ENCODE results near the gene VPS11. TPM values are rescaled to one million over a fixed set of nuclear protein-coding genes. Genes with fewer than 3 reads are reported as not detected.

Gene VPS11
- total RNA-seq, 2 donors from 2014 or later: 17.6 to 50.1 TPM

DNA sequence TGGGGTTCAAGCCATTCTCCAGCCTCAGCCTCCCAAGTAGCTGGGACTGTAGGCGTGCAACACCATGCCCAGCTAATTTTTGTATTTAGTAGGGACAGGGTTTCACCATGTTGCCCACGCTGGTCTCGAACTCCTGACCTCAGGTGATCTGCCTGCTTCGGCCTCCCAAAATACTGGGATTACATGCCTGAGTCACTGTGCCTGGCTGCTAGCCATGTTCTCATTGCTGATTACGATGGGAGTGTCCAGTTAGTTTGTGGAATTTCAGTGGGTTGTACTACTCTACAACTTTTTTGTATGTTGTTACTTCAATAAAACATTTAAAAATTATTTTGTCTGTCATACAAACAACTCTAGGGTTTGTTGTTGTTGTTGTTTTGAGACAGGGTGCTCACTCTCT lies 4.8 kb upstream of the VPS11 start:
- Histone ChIP-seq H3K4me3 (no peak overlapping the region), H3K36me3 (replicated peaks in 1 of 2; ENCODE audit: insufficient read depth in 1 of 2, low read depth in 2 of 2) (no peaks in the 10 kb centered on the region), H3K27me3 (no peaks in the 10 kb centered on the region), H3K4me1 (peaks cover 57% of the 10 kb centered on the region), H3K27ac (peak overlapping the region in 3 of 4 donors; percentile 59 to 75 (median 67)), H3K9me3 (no peaks in the 10 kb centered on the region)
- ATAC-seq (no peak), DNase-seq (peak; percentile 63 to 78 (median 72))
- intact Hi-C loops (cut with DNase I): no loop called here
- no peak for TF ChIP-seq POLR2A (IDR thresholded peaks at IDR 0.05)
- TF ChIP-seq, protein P1, sequence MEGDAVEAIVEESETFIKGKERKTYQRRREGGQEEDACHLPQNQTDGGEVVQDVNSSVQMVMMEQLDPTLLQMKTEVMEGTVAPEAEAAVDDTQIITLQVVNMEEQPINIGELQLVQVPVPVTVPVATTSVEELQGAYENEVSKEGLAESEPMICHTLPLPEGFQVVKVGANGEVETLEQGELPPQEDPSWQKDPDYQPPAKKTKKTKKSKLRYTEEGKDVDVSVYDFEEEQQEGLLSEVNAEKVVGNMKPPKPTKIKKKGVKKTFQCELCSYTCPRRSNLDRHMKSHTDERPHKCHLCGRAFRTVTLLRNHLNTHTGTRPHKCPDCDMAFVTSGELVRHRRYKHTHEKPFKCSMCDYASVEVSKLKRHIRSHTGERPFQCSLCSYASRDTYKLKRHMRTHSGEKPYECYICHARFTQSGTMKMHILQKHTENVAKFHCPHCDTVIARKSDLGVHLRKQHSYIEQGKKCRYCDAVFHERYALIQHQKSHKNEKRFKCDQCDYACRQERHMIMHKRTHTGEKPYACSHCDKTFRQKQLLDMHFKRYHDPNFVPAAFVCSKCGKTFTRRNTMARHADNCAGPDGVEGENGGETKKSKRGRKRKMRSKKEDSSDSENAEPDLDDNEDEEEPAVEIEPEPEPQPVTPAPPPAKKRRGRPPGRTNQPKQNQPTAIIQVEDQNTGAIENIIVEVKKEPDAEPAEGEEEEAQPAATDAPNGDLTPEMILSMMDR (IDR thresholded peaks at IDR 0.05): no peak
- 58 to 59% methylated on average over 5 of the region's 5 CpGs for WGBS, 2 donors

DNA sequence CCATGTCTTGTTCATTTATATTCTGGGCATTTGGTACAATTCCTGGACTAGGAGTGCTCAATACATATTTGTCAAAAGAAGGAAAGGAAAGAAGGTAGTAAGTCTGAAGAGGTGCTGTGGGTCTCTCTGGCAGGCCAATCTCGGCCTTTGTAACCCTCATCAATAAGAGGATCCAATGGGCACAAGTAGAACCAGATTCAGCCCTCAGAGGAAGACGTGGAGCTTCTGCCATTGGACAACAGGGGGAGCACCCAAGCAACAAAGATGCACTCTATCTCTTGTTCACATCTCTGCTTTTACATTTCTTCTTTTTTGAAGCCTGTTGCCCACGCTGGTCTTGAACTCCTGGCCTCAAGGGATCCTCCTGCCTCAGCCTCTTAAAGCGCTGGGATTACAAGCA lies 2.2 kb upstream of the VPS11 start:
- DNase-seq (no peak), ATAC-seq (no peak)

DNA sequence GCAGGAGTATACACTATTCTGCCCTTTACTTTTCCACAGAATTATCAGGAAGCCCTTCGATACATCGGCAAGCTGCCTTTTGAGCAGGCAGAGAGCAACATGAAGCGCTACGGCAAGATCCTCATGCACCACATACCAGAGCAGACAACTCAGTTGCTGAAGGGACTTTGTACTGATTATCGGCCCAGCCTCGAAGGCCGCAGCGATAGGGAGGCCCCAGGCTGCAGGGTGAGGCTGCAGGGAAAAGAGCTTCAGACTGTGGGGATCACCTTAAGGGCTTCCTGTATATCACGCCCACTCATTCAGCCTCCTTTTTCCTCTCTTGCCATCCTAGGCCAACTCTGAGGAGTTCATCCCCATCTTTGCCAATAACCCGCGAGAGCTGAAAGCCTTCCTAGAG lies 10.2 kb downstream of the VPS11 start:
- H3K27me3 ChIP-seq: no peaks in the 10 kb centered on the region
- ATAC-seq (no peak), DNase-seq (no peak)
- no peaks in the 10 kb centered on the region for H3K9me3 ChIP-seq
- H3K36me3 ChIP-seq (replicated peaks in 1 of 2; ENCODE audit: insufficient read depth in 1 of 2, low read depth in 2 of 2): peaks cover 19 to 69% of the 10 kb centered on the region in 2 donors
- TF ChIP-seq, protein P1 (IDR thresholded peaks at IDR 0.05): no peak
- no peak for TF ChIP-seq POLR2A (IDR thresholded peaks at IDR 0.05)
- WGBS, 2 donors: 89 to 94% methylated on average over 7 to 11 of the region's 11 CpGs
- no peak overlapping the region for H3K27ac ChIP-seq
- no peak overlapping the region for H3K4me3 ChIP-seq
- H3K4me1 ChIP-seq: no peaks in the 10 kb centered on the region
- intact Hi-C loops (cut with DNase I): no loop called here

More for the DNA sequence above, 2.2 kb upstream of the VPS11 start:
- TF ChIP-seq, protein P1 (IDR thresholded peaks at IDR 0.05): peak in 2 of 7 experiments; percentile 3 to 28
- no peak for TF ChIP-seq POLR2A (IDR thresholded peaks at IDR 0.05)
- 74 to 83% methylated on average over 4 of the region's 4 CpGs for WGBS, 2 donors
- Histone ChIP-seq H3K27me3 (no peaks in the 10 kb centered on the region), H3K4me1 (peaks cover 66% of the 10 kb centered on the region), H3K27ac (peak overlapping the region in 2 of 4 donors; percentile 0 to 10), H3K36me3 (replicated peaks in 1 of 2; ENCODE audit: insufficient read depth in 1 of 2, low read depth in 2 of 2) (no peaks in the 10 kb centered on the region), H3K9me3 (no peaks in the 10 kb centered on the region), H3K4me3 (no peak overlapping the region)
- intact Hi-C loops (cut with DNase I): no loop called here

DNA sequence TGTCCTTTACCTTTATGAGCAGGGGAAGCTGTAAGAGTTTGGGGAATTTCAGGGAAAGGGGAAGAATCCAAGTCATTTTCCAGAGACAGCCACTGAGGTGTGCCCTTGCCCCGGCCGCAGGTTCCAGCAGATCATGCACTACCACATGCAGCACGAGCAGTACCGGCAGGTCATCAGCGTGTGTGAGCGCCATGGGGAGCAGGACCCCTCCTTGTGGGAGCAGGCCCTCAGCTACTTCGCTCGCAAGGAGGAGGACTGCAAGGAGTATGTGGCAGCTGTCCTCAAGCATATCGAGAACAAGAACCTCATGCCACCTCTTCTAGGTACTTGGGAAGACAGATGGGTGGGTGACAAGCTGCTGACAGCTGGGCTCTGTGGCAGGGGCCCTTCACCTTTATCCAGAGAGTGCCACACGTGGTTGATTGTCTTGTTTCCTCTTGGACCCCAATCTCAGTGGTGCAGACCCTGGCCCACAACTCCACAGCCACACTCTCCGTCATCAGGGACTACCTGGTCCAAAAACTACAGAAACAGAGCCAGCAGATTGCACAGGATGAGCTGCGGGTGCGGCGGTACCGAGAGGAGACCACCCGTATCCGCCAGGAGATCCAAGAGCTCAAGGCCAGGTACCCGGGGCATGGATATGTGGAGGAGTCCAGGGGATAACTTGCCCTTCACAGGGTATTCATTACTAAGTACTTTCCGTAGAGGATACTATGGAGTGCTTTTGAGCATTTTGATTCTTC lies 11.2 kb downstream of the VPS11 start:
- Histone ChIP-seq H3K9me3 (no peaks in the 10 kb centered on the region), H3K27ac (no peak overlapping the region), H3K4me1 (no peaks in the 10 kb centered on the region), H3K27me3 (no peaks in the 10 kb centered on the region), H3K36me3 (replicated peaks in 1 of 2; ENCODE audit: insufficient read depth in 1 of 2, low read depth in 2 of 2) (peaks cover 19 to 60% of the 10 kb centered on the region in 2 donors), H3K4me3 (no peak overlapping the region)
- WGBS, 2 donors: 90% methylated on average over 17 to 19 of the region's 19 CpGs
- DNase-seq (no peak), ATAC-seq (no peak)
- intact Hi-C loops (cut with DNase I): no loop called here
- TF ChIP-seq, protein P1 (IDR thresholded peaks at IDR 0.05): no peak
- TF ChIP-seq POLR2A (IDR thresholded peaks at IDR 0.05): no peak
